Gastroesophageal sphincter (tissue), 4 donors: ENCODE data around the gene ARHGEF17. TPM values are rescaled to one million over a fixed set of nuclear protein-coding genes. Genes with fewer than 3 reads are reported as not detected.
A peak's percentile ranks its signal among the peaks of the same experiment; 100 is the strongest.

Experiments used
- ATAC-seq: fragments of 150-250 bp; one replicate; pipeline ENCODE4 v1.9.1; 2016; ENCODE audit warnings: mild to moderate bottlenecking, moderate library complexity
- H3K27ac ChIP-seq, 4 donors: fragments of 200-600 bp; sonication (generic) in 3 of 4; 1 replicate in 3 of 4; 2 replicates in 1 of 4; pipeline ENCODE4 v1.5.1; 2016 to 2019
- H3K27me3 ChIP-seq: fragments of 200-600 bp; sonication (generic); one replicate; pipeline ENCODE4 v1.5.1; 2019
- H3K36me3 ChIP-seq, 2 donors: fragments of 200-600 bp; sonication (generic); one replicate each; pipeline ENCODE4 v1.5.1; 2019; ENCODE audit warnings: control low read depth in 1 of 2
- H3K4me1 ChIP-seq, 3 donors: fragments of 200-600 bp; sonication (generic); 1 replicate in 2 of 3; 2 replicates in 1 of 3; pipeline ENCODE4 v1.5.1; 2016 to 2019; ENCODE audit warnings: control low read depth in 2 of 3
- H3K4me3 ChIP-seq, 2 donors: fragments of 200-600 bp; sonication (generic); one replicate each; pipeline ENCODE4 v1.5.1; 2019; ENCODE audit warnings: mild to moderate bottlenecking in 1 of 2, moderate library complexity in 1 of 2
- H3K9me3 ChIP-seq, 3 donors: fragments of 200-600 bp; sonication (generic); one replicate each; pipeline ENCODE4 v1.5.1; 2017 to 2019; ENCODE audit warnings: control low read depth in 2 of 3
- CTCF ChIP-seq, 4 experiments: fragments of 200-600 bp in 2 of 4; fragments of 450-650 bp in 2 of 4; sonication (generic) in 1 of 4; IDR thresholded peaks; one replicate each; pipeline ENCODE4 v1.5.1; 2017 to 2019; ENCODE audit warnings: antibody characterized with exemption in 4 of 4, mild to moderate bottlenecking in 2 of 4, moderate library complexity in 2 of 4
- EP300 ChIP-seq: sonication (generic); formaldehyde crosslinking; IDR thresholded peaks from one replicate; pipeline ENCODE4 v1.6.1; 2017; ENCODE audit warnings: antibody characterized with exemption, mild to moderate bottlenecking
- POLR2A ChIP-seq, 2 donors: fragments of 450-650 bp; IDR thresholded peaks; one replicate each; pipeline ENCODE4 v1.6.1; 2017; ENCODE audit warnings: antibody characterized with exemption in 2 of 2, mild to moderate bottlenecking in 2 of 2, moderate library complexity in 1 of 2
- POLR2AphosphoS5 ChIP-seq: sonication (generic); formaldehyde crosslinking; IDR thresholded peaks from one replicate; pipeline ENCODE4 v1.6.1; 2017; ENCODE audit warnings: antibody characterized with exemption
- WGBS, 2 donors: methylation state at CpG; one replicate each; pipeline ENCODE4 v1.1.5; 2018; ENCODE audit warnings: low coverage in 1 of 2; 5-methylcytosine and 5-hydroxymethylcytosine counted together
- total RNA-seq, 4 donors: library from RNA; depleted of rRNA; stranded (reverse); fragments of >200 nt; gene quantifications; one replicate each; pipeline ENCODE4 v1.1.0, GENCODE V29; 2016

ARHGEF17 gene
- total RNA-seq, 4 donors from 2014 or later, result 52.5 to 169 (median 84.4) TPM

- WGBS, 2 donors, result 74 to 86% methylated on average over 5 of the region's 5 CpGs
- peak overlapping the region in 1 of 4 donors; percentile 38 for H3K27ac ChIP-seq
Measured at GRCh38 chr11:73404506-73405145, 96.5 kb downstream of the ARHGEF17 start.

DNA sequence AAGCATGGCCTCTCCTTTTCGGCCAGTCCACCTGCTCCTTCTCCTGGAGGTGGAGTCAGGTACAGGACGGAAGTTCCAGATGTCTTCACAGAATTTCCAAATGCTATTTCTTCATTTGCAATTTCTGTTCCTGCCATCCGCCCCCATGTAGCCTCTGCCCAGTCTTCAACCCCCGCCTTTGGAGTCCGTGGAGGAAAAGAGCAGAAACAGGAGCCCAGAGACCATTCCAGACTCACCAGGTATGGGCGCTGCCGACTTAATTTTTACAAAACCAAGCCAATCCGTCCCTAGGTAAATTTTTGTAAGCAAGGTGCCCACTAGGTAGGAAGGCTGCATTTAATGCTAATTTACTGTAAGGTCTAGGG lies 97.1 kb downstream of the ARHGEF17 start:
- whole genome bisulfite sequencing, 2 donors, result 76 to 84% methylated on average over 2 to 8 of the region's 8 CpGs
- peaks cover 0 to 52% of the 10 kb centered on the region in 2 donors for H3K36me3 ChIP-seq

More at GRCh38 chr11:73404506-73405145, 96.5 kb downstream of the ARHGEF17 start:
- H3K9me3 ChIP-seq, result no peaks in the 10 kb centered on the region
- H3K4me1 ChIP-seq, result peaks cover 0 to 12% (median 0%) of the 10 kb centered on the region in 3 donors
- no peaks in the 10 kb centered on the region for H3K27me3 ChIP-seq
- no peak overlapping the region for H3K4me3 ChIP-seq
- peaks cover 0 to 49% of the 10 kb centered on the region in 2 donors for H3K36me3 ChIP-seq
- no peak for ATAC-seq
- TF ChIP-seq POLR2A (IDR thresholded peaks at IDR 0.05) (no peak), CTCF (IDR thresholded peaks at IDR 0.05) (no peak), EP300 (no peak)

GRCh38 chr11:73406131-73406530 lies 98.1 kb downstream of the ARHGEF17 start:
- TF ChIP-seq EP300 (no peak), CTCF (IDR thresholded peaks at IDR 0.05) (no peak), POLR2A (IDR thresholded peaks at IDR 0.05) (no peak), POLR2AphosphoS5 (no peak)
- no peak for ATAC-seq
- Histone ChIP-seq H3K36me3 (peaks cover 0 to 61% of the 10 kb centered on the region in 2 donors), H3K9me3 (no peaks in the 10 kb centered on the region), H3K27me3 (no peaks in the 10 kb centered on the region), H3K27ac (no peak overlapping the region), H3K4me3 (no peak overlapping the region), H3K4me1 (peaks cover 0 to 12% (median 0%) of the 10 kb centered on the region in 3 donors)
- no CpG with 5 or more reads among the region's 1 CpG for WGBS, 2 donors

More for the DNA sequence above, 97.1 kb downstream of the ARHGEF17 start:
- no peaks in the 10 kb centered on the region for H3K9me3 ChIP-seq
- H3K4me1 ChIP-seq, result peaks cover 0 to 12% (median 0%) of the 10 kb centered on the region in 3 donors
- ATAC-seq, result no peak
- no peak for TF ChIP-seq CTCF (IDR thresholded peaks at IDR 0.05)
- no peak for TF ChIP-seq POLR2AphosphoS5
- no peak for TF ChIP-seq POLR2A (IDR thresholded peaks at IDR 0.05)
- no peak for TF ChIP-seq EP300
- H3K4me3 ChIP-seq, result no peak overlapping the region
- no peak overlapping the region for H3K27ac ChIP-seq
- H3K27me3 ChIP-seq, result no peaks in the 10 kb centered on the region

DNA sequence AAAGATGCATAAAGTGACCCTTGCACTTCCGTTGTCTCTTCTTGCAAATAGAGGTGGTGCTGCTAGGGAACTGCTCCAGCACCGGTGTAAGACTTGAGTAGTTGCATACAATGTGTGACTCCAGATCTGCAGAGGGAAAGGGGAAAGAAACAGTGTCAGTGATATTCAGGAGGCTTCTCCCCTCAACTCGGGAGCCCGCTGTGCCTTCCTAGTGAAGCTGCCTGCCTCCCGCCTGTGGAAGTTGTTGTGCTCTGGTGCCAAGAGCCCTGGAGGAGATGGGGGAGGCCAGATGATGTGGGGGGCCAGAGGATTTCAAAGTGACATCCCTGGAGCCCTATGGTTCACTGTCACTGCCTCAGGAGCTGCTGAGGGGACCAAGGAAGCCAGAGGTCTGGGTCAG lies 98.5 kb downstream of the ARHGEF17 start:
- 77 to 100% methylated on average over 1 to 5 of the region's 5 CpGs for WGBS, 2 donors
- H3K27me3 ChIP-seq, result no peaks in the 10 kb centered on the region
- no peak overlapping the region for H3K4me3 ChIP-seq
- TF ChIP-seq EP300 (no peak), POLR2AphosphoS5 (no peak), POLR2A (IDR thresholded peaks at IDR 0.05) (no peak), CTCF (IDR thresholded peaks at IDR 0.05) (no peak)
- no peak for ATAC-seq
- peaks cover 0 to 66% of the 10 kb centered on the region in 2 donors for H3K36me3 ChIP-seq
- H3K27ac ChIP-seq, result no peak overlapping the region
- H3K4me1 ChIP-seq, result peaks cover 0 to 12% (median 0%) of the 10 kb centered on the region in 3 donors
- no peaks in the 10 kb centered on the region for H3K9me3 ChIP-seq

GRCh38 chr11:73409431-73409830 lies 101.4 kb downstream of the ARHGEF17 start:
- Histone ChIP-seq H3K4me1 (peaks cover 0 to 8% (median 0%) of the 10 kb centered on the region in 3 donors), H3K36me3 (peaks cover 0 to 66% of the 10 kb centered on the region in 2 donors), H3K27me3 (no peaks in the 10 kb centered on the region), H3K4me3 (no peak overlapping the region), H3K9me3 (no peaks in the 10 kb centered on the region), H3K27ac (no peak overlapping the region)
- ATAC-seq, result no peak
- 73 to 100% methylated on average over 2 to 3 of the region's 8 CpGs for WGBS, 2 donors
- TF ChIP-seq POLR2AphosphoS5 (no peak), EP300 (no peak), POLR2A (IDR thresholded peaks at IDR 0.05) (no peak), CTCF (IDR thresholded peaks at IDR 0.05) (no peak)
